CD4-positive, alpha-beta T cell treated with Interleukin-1 beta for 1 hour (primary cell): ENCODE results near the gene SNRPA1.

ENCODE experiments used
- DNase-seq, 2 donors: peaks; one replicate each; pipeline ENCODE4 v3.0.0-alpha.2; 2020 to 2022

Gene SNRPA1

GRCh38 chr15:101318839-101319238 is 23.8 kb upstream of the SNRPA1 start:
- no peak for DNase-seq

- no peak for DNase-seq
Measured at GRCh38 chr15:101318147-101318819, 23.2 kb upstream of the SNRPA1 start.

GRCh38 chr15:101317336-101317872 is 22.4 kb upstream of the SNRPA1 start:
- no peak for DNase-seq

- DNase-seq: no peak
Measured at GRCh38 chr15:101316529-101316928, 21.5 kb upstream of the SNRPA1 start.

GRCh38 chr15:101315736-101316135 is 20.7 kb upstream of the SNRPA1 start:
- no peak for DNase-seq

GRCh38 chr15:101314336-101315125 is 19.5 kb upstream of the SNRPA1 start:
- DNase-seq: no peak

GRCh38 chr15:101313041-101313761 is 18.2 kb upstream of the SNRPA1 start:
- no peak for DNase-seq

GRCh38 chr15:101310508-101310907 is 15.5 kb upstream of the SNRPA1 start:
- DNase-seq: no peak

GRCh38 chr15:101310161-101310480 is 15.1 kb upstream of the SNRPA1 start:
- DNase-seq: no peak

- no peak for DNase-seq
Measured at GRCh38 chr15:101309436-101310160, 14.6 kb upstream of the SNRPA1 start.

GRCh38 chr15:101308604-101309435 is 13.8 kb upstream of the SNRPA1 start:
- no peak for DNase-seq

GRCh38 chr15:101307897-101308603 is 13.0 kb upstream of the SNRPA1 start:
- no peak for DNase-seq

- no peak for DNase-seq
Measured at GRCh38 chr15:101307048-101307896, 12.2 kb upstream of the SNRPA1 start.

- no peak for DNase-seq
Measured at GRCh38 chr15:101306341-101307047, 11.4 kb upstream of the SNRPA1 start.

- DNase-seq: no peak
Measured at GRCh38 chr15:101305820-101306255, 10.8 kb upstream of the SNRPA1 start.

GRCh38 chr15:101303408-101303807 is 8.4 kb upstream of the SNRPA1 start:
- DNase-seq: no peak

GRCh38 chr15:101296418-101297405 is 1.7 kb upstream of the SNRPA1 start:
- DNase-seq: no peak

GRCh38 chr15:101295607-101296161 is 636 bp upstream of the SNRPA1 start:
- no peak for DNase-seq
